HL-60 (cell line): ENCODE measurements around the gene HACL1.

Source experiments
- CTCF ChIP-seq: IDR thresholded peaks from one replicate; pipeline ENCODE4 v1.5.1; 2011; ENCODE audit warnings: low read length, control low read depth, inconsistent platforms; ENCODE audit not compliant: insufficient read depth
- GABPA ChIP-seq: IDR thresholded peaks from 2 replicates; pipeline ENCODE4 v1.6.1; 2012; ENCODE audit warnings: low read depth
- POLR2AphosphoS5 ChIP-seq: IDR thresholded peaks from 2 replicates; pipeline ENCODE4 v1.6.1; 2012; ENCODE audit warnings: low read depth
- REST ChIP-seq: IDR thresholded peaks from 2 replicates; pipeline ENCODE4 v1.6.1; 2012; ENCODE audit warnings: low read depth; ENCODE audit not compliant: insufficient replicate concordance
- SPI1 ChIP-seq: IDR thresholded peaks from 2 replicates; pipeline ENCODE4 v1.6.1; 2012; ENCODE audit warnings: low read depth, mild to moderate bottlenecking, borderline replicate concordance

GRCh38 chr3:15601399-15602145 is at the start of gene HACL1, which contains the start of gene BTD:
- no peak for TF ChIP-seq CTCF
- peak; percentile 90 for TF ChIP-seq POLR2AphosphoS5
- TF ChIP-seq REST, result peak; percentile 28
- TF ChIP-seq GABPA, result peak; percentile 87
- peak; percentile 20; the same call in 1 of the 2 replicates for TF ChIP-seq SPI1
